Erythroblast (primary cell): ENCODE data around the gene NFX1.

Source experiments
- GATA1 ChIP-seq: IDR thresholded peaks from 2 replicates; pipeline ENCODE4 v1.6.1; 2011; ENCODE audit warnings: low read depth, mild to moderate bottlenecking, control low read depth, low read length, moderate library complexity
- POLR2A ChIP-seq: IDR thresholded peaks from 2 replicates; pipeline ENCODE4 v1.6.1; 2011; ENCODE audit warnings: mild to moderate bottlenecking, low read length

DNA sequence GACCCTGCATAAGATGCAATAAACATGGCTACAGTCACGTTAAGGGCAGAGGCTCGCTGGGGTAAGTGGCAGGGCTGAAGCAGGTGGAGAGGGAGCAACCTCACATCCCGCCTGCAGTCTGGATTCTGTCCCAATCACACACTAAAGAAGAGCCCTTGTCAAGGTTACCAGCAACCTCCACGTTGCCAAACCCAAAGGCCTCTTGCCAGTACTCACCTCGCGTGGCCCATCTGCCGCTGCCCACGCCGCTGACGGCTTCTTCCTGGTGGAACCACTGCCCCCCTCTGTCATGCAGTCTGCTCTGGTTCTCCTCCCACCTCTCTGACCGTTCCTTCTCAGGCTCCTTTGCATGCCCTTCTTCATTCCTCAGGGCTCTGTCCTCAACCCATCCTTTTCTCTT is 103.3 kb downstream of the NFX1 start:
- TF ChIP-seq POLR2A (no peak), GATA1 (no peak)
